Activated naive CD4-positive, alpha-beta T cell treated with anti-CD3 and anti-CD28 coated beads, Interleukin-2, amount 50 U/mL, for 24 hours (primary cell): ENCODE measurements around the gene PLPPR3.

Source experiments
- H3K27ac Mint-ChIP-seq: one replicate; pipeline ENCODE4 v1.8.0; 2021; ENCODE audit warnings: mild to moderate bottlenecking, mixed read lengths
- H3K27me3 Mint-ChIP-seq: one replicate; pipeline ENCODE4 v1.8.0; 2021; ENCODE audit warnings: mixed read lengths
- H3K36me3 Mint-ChIP-seq: one replicate; pipeline ENCODE4 v1.8.0; 2021; ENCODE audit warnings: mixed read lengths
- H3K4me1 Mint-ChIP-seq: one replicate; pipeline ENCODE4 v1.8.0; 2021; ENCODE audit warnings: mixed read lengths
- H3K4me3 Mint-ChIP-seq: one replicate; pipeline ENCODE4 v1.8.0; 2021; ENCODE audit warnings: mild to moderate bottlenecking, mixed read lengths
- H3K9me3 Mint-ChIP-seq: one replicate; pipeline ENCODE4 v1.8.0; 2021; ENCODE audit warnings: mixed read lengths

Gene PLPPR3

GRCh38 chr19:765179-765738 lies 56.5 kb downstream of the PLPPR3 start:
- no peaks in the 10 kb centered on the region for H3K36me3 Mint-ChIP-seq
- peaks cover 1% of the 10 kb centered on the region for H3K4me1 Mint-ChIP-seq
- H3K9me3 Mint-ChIP-seq = no peaks in the 10 kb centered on the region
- H3K27ac Mint-ChIP-seq = no peak overlapping the region
- H3K4me3 Mint-ChIP-seq = no peak overlapping the region
- peaks cover 1% of the 10 kb centered on the region for H3K27me3 Mint-ChIP-seq

- Mint-ChIP-seq H3K27ac (no peak overlapping the region), H3K4me1 (no peaks in the 10 kb centered on the region), H3K9me3 (no peaks in the 10 kb centered on the region), H3K36me3 (no peaks in the 10 kb centered on the region), H3K27me3 (no peaks in the 10 kb centered on the region), H3K4me3 (no peak overlapping the region)
Observed at GRCh38 chr19:764301-764700, 57.5 kb downstream of the PLPPR3 start.

- Mint-ChIP-seq H3K36me3 (no peaks in the 10 kb centered on the region), H3K9me3 (no peaks in the 10 kb centered on the region), H3K4me3 (no peak overlapping the region), H3K27ac (no peak overlapping the region), H3K4me1 (no peaks in the 10 kb centered on the region), H3K27me3 (no peaks in the 10 kb centered on the region)
Observed at GRCh38 chr19:763869-764268, 57.9 kb downstream of the PLPPR3 start.

DNA sequence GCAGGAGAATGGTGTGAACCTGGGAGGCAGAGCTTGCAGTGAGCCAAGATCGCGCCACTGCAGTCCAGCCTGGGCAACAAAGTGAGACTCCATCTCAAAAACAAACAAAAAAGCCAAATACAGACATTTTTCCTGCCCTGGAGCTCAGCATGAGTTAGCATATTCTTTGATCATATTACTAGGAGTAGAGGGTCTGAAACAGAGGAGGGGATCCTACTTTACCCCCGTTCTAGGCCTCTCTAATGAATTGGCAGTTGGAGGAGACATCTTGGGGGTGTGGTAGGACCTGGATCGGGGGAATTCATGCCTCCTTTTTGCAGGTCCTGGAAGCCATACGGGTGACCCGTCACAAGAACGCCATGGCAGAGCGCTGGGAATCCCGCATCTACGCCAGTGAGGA lies 58.6 kb downstream of the PLPPR3 start:
- no peaks in the 10 kb centered on the region for H3K27me3 Mint-ChIP-seq
- no peak overlapping the region for H3K4me3 Mint-ChIP-seq
- H3K4me1 Mint-ChIP-seq = no peaks in the 10 kb centered on the region
- H3K36me3 Mint-ChIP-seq = no peaks in the 10 kb centered on the region
- no peaks in the 10 kb centered on the region for H3K9me3 Mint-ChIP-seq
- H3K27ac Mint-ChIP-seq = no peak overlapping the region
